LNCAP (cell line): Measurements from ENCODE around the gene ELMO1.

Source experiments
- CTCF ChIP-seq: fragments of 450-650 bp; IDR thresholded peaks from 2 replicates; pipeline ENCODE4 v1.5.1; 2017; ENCODE audit warnings: mild to moderate bottlenecking

Gene ELMO1

GRCh38 chr7:37047260-37047659, 401.4 kb downstream of the ELMO1 start:
- no peak for TF ChIP-seq CTCF

GRCh38 chr7:37046531-37047079, 402.1 kb downstream of the ELMO1 start:
- no peak for TF ChIP-seq CTCF

- no peak for TF ChIP-seq CTCF
Measured at GRCh38 chr7:37045681-37046179, 402.9 kb downstream of the ELMO1 start.

GRCh38 chr7:37041461-37041860, 407.2 kb downstream of the ELMO1 start:
- TF ChIP-seq CTCF: no peak

- TF ChIP-seq CTCF: no peak
Measured at GRCh38 chr7:37040330-37040729, 408.3 kb downstream of the ELMO1 start.

GRCh38 chr7:37039131-37039749, 409.4 kb downstream of the ELMO1 start:
- no peak for TF ChIP-seq CTCF

- TF ChIP-seq CTCF: no peak
Measured at GRCh38 chr7:37038706-37039105, 410.0 kb downstream of the ELMO1 start.
